VCaP (cell line): ENCODE measurements around the gene PRIM2.
A peak's percentile ranks its signal among the peaks of the same experiment; 100 is the strongest.
"Not testable (repeated sequence)": the region's sequence is repeated elsewhere in the genome, so short reads cannot be mapped to it uniquely, and the experiment has no call there.

ENCODE experiments used
- H3K27ac ChIP-seq: fragments of 450-650 bp; 2 replicates; pipeline ENCODE4 v1.5.1; 2017
- CTCF ChIP-seq: fragments of 450-650 bp; conservative IDR thresholded peaks from 2 replicates; pipeline ENCODE4 v1.5.1; 2017; ENCODE audit warnings: mild to moderate bottlenecking, moderate library complexity

PRIM2 gene

GRCh38 chr6:57283106-57283505 lies 34.3 kb upstream of the PRIM2 start:
- no peak for TF ChIP-seq CTCF
- H3K27ac ChIP-seq: peak overlapping the region; percentile 37

- TF ChIP-seq CTCF: no peak
- peak overlapping the region; percentile 37; the same call in 1 of the 2 replicates for H3K27ac ChIP-seq
Observed at GRCh38 chr6:57283911-57284455, 33.4 kb upstream of the PRIM2 start.

GRCh38 chr6:57288136-57288535 lies 29.3 kb upstream of the PRIM2 start:
- peak overlapping the region; percentile 40 for H3K27ac ChIP-seq

- H3K27ac ChIP-seq: not testable (repeated sequence)
Observed at GRCh38 chr6:57293472-57293871, 24.0 kb upstream of the PRIM2 start.

GRCh38 chr6:57294862-57295445 lies 22.5 kb upstream of the PRIM2 start:
- H3K27ac ChIP-seq: no peak overlapping the region
- TF ChIP-seq CTCF: no peak

- H3K27ac ChIP-seq: no peak overlapping the region
- TF ChIP-seq CTCF: no peak
Observed at GRCh38 chr6:57297505-57297904, 19.9 kb upstream of the PRIM2 start.

- TF ChIP-seq CTCF: no peak
- no peak overlapping the region for H3K27ac ChIP-seq
Observed at GRCh38 chr6:57298741-57299140, 18.7 kb upstream of the PRIM2 start.

- no peak for TF ChIP-seq CTCF
Observed at GRCh38 chr6:57301757-57302156, 15.7 kb upstream of the PRIM2 start.

More at GRCh38 chr6:57301757-57302156, 15.7 kb upstream of the PRIM2 start:
- 0 out of 2 replicates have a peak overlapping the region, but pooled peaks have one; percentile 31 for H3K27ac ChIP-seq
